COLO668 (cell line): ENCODE measurements around the gene LAD1.

ENCODE experiments used
- DNase-seq: peaks from one replicate; lab custom pipeline; 2025; ENCODE audit not compliant: unreplicated experiment; lab: John Stamatoyannopoulos, UW

LAD1 gene

DNA sequence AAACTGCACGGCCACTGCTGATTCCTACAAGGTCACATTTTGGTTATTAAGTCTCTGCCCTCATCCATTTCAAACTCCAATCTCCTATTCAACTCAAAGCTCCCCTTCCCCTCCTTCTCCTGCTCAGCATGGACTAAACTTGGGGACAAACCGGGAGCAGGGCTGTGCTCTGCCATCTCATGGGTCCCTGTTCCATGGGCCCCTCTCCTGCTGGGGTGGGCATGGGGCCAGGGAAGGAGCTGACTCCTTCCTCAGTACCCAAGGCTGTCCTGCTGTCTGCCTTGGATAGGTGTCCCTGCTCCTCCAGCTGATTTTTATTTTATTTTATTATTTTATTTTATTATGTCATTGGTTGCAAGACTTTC is 48.8 kb downstream of the LAD1 start:
- DNase-seq: no peak

DNA sequence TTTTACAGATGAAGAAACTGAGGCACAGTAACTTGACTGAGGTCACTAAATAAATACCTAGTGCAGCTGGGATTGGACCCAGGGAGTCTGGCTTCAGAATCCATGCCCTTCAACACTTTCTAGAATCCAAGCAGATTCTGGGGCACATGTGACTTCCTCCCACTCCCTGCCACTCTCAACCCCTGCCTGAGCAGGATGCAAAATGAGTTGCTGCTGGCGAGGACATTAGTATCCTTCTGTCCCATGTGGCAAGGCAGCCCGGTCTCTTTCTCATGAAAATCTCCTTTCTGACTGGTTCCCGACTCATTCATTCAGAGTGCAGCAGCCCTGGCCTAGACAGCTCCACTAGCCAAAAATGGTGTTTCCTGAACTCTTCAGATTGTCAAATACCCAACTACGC is 50.0 kb downstream of the LAD1 start:
- no peak for DNase-seq

DNA sequence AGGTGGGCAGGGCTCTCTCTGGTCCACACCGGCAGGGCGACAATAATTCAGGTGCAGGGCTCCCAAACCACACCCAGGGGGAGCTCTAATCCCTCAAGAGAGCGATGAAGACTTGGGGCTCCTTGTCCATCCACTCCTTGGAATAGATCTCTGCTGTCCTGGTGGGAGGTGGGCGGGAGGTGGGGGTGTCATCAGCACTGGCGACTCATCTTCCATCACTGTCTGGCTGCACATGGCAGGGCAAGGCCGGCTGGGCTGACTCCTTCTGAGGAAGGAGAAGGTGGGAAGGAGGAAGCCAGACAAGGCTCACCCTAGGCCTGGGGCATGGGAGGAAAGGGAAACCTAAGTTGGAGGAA is 50.9 kb downstream of the LAD1 start:
- DNase-seq: peak; percentile 37

DNA sequence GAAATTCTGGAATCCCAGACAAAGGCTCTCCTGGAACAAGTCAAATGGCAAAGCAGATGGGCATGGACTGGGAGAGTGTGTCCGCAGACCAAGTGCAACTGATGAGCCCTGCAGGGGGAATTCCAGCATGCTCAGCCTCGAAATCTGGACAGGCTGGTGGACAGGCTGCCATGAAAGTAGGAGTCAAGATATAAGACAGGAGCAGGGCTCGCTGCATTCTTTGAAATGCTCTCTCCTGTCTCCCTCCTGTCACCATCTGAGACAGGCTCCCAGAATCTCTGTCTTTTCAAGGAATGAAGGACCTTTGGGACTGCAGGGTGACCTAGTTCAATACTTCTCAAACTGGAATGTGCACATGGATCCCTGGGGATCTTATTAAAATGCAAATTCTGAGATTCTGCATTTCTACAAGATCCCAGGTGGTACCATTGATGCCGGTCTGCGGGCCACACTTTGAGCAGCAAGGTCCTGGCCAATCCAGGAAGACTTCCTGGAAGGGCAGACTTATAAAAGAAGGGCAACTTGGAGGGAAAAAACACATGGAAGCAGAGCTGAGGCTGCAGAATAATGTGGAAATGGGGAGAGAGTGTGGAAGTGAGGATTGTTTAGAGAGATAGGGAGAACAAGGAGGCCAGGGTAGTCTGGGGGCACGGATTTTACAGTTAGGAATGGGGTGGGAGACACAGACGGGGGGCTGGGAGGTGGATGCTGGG is 51.5 kb downstream of the LAD1 start:
- no peak for DNase-seq

DNA sequence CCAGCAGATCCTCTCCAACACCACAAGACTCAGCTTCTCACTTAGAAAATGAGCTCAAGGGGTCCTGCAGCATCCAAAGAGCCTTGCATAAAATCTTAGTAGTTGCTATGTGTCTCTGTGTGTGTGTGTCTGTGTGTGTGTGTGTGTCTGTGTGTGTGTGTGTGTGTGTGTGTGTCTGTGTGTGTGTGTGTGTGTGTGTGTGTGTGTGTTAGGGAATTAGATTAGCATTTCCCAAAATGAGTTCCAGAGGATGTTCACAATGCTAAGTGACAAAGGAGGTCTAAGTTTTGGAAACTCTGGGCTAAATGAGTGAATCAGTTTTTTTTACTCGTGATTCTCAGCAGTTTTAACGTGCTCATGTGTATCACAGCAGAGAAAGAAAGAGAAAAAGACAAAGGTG is 52.1 kb downstream of the LAD1 start:
- DNase-seq: no peak

- DNase-seq: peak; percentile 37
These were observed 52.7 kb downstream of the LAD1 start for GRCh38 chr1:201346337-201346939.

DNA sequence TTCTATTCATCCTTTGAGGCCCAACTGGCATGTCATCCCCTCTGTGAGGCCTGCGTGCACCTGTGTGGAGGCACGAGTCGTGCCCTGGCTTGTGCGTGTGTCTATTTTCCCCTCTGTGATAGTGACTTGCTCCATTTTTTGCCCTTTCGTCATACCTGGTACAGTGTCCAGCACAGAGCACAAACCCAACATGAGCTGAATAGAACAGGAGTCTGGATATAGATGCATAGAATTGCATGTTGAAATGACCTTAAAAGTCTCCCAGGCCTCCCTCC is 54.1 kb downstream of the LAD1 start:
- DNase-seq: no peak

- no peak for DNase-seq
These were observed 54.7 kb downstream of the LAD1 start for GRCh38 chr1:201344206-201345080.

- no peak for DNase-seq
These were observed 57.7 kb downstream of the LAD1 start for GRCh38 chr1:201341377-201341776.

- DNase-seq: no peak
These were observed 62.2 kb downstream of the LAD1 start for GRCh38 chr1:201336711-201337450.

- no peak for DNase-seq
These were observed 63.2 kb downstream of the LAD1 start for GRCh38 chr1:201335901-201336300.

- DNase-seq: no peak
These were observed 63.8 kb downstream of the LAD1 start for GRCh38 chr1:201335174-201335870.

DNA sequence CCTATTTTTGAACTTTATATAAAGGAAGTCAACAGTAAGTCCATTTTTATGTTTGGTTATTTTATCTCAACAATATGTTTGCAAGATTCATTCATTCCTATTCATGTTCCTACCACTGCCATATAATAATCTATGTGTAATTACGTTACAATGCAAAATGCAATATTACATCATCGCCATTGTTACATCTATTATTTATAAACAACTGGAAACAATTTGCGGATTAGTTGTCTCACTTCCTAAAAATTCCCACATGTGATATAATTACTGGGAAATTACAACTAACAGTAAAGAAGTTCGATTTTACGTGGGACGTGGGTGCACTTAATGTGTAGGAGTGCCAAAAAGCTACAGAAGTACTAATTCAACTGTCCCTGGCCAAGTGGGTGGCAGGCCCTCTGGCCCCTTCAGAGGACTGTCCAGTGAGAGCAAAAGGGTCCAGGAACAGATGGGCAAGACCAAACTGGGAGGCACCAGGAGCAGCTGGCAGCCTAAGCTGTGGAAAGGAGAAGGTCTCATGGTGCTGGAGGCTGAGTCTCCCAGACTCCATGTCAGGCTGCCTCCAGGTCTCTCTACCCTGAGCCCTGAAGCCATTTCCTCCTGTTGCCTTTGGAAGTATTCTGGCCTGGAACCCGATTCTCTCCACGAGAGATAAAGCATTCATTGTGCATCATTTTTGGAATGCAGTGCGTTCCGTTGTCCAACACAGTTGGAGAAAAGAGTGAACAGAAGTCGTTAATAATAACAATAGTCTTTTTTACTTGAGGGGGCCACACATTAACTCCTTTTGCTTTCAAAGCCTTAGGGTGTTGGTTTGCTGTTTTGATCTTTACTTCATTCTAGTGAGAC is 64.6 kb downstream of the LAD1 start:
- no peak for DNase-seq

- DNase-seq: no peak
These were observed 66.3 kb downstream of the LAD1 start for GRCh38 chr1:201332616-201333335.

DNA sequence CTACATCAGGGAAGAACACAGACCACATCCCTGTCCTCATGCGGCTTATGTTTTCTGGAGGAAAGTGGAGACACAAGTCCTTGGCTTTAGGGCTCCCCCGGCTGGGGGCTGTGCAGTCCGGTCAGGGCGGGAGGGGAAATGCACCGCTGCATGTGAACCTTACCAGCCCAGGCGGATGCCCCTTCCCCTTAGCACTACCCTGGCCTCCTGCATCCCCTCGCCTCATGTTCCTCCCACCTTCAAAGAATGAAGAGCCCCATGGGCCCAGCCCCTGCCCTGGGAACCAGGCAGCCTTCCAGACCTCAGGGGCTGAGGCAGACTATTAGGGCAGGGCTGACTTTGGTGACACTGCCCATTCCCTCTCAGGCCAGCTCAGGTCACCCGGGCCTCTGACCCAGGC is 67.1 kb downstream of the LAD1 start:
- no peak for DNase-seq

- no peak for DNase-seq
These were observed 68.0 kb downstream of the LAD1 start for GRCh38 chr1:201331166-201331565.
